DOHH2 (cell line): ENCODE measurements around the gene NEUROD4.

ENCODE experiments used
- H3F3A ChIP-seq: fragments of 200-600 bp; sonication (generic), shearing (Covaris generic); 2 replicates; pipeline ENCODE4 v1.6.0; 2016; ENCODE audit warnings: antibody characterized with exemption, mild to moderate bottlenecking; ENCODE audit not compliant: control insufficient read depth, insufficient read depth
- H3K27ac ChIP-seq: fragments of 200-600 bp; sonication (generic); 2 replicates; pipeline ENCODE4 v1.5.1; 2014; ENCODE audit warnings: low read depth, mild to moderate bottlenecking, low read length, moderate library complexity
- H3K27me3 ChIP-seq: fragments of 200-600 bp; sonication (generic); 2 replicates; pipeline ENCODE4 v1.6.1; 2014; ENCODE audit warnings: mild to moderate bottlenecking, low read length, mixed read lengths; ENCODE audit not compliant: control insufficient read depth
- H3K36me3 ChIP-seq: fragments of 200-600 bp; sonication (generic); 2 replicates; pipeline ENCODE4 v1.6.1; 2014; ENCODE audit warnings: mild to moderate bottlenecking, low read length, moderate library complexity, mixed read lengths; ENCODE audit not compliant: control insufficient read depth
- H3K4me1 ChIP-seq: fragments of 200-600 bp; sonication (generic); 2 replicates; pipeline ENCODE4 v1.6.1; 2014; ENCODE audit warnings: mild to moderate bottlenecking, low read length, mixed read lengths; ENCODE audit not compliant: control insufficient read depth
- H3K4me2 ChIP-seq: fragments of 200-600 bp; sonication (generic); 2 replicates; pipeline ENCODE4 v1.6.0; 2014; ENCODE audit warnings: mild to moderate bottlenecking, low read length, moderate library complexity
- H3K4me3 ChIP-seq: fragments of 200-600 bp; sonication (generic); 2 replicates; pipeline ENCODE4 v1.5.1; 2014; ENCODE audit warnings: mild to moderate bottlenecking, low read length, mixed read lengths
- H3K79me2 ChIP-seq: fragments of 200-600 bp; sonication (generic); 2 replicates; pipeline ENCODE4 v1.6.1; 2014; ENCODE audit warnings: mild to moderate bottlenecking, low read length, mixed read lengths; ENCODE audit not compliant: control insufficient read depth
- H3K9me2 ChIP-seq: fragments of 200-600 bp; sonication (generic); replicated peaks from 2 replicates; pipeline ENCODE4 v1.6.1; 2014; ENCODE audit warnings: mild to moderate bottlenecking, low read length, mixed read lengths; ENCODE audit not compliant: control insufficient read depth
- H3K9me3 ChIP-seq: fragments of 200-600 bp; sonication (generic); 2 replicates; pipeline ENCODE4 v1.6.1; 2014; ENCODE audit warnings: antibody characterized with exemption, low read length, mixed read lengths; ENCODE audit not compliant: control insufficient read depth, insufficient read depth
- H4K20me1 ChIP-seq: fragments of 200-600 bp; sonication (generic); 2 replicates; pipeline ENCODE4 v1.6.0; 2014; ENCODE audit warnings: low read depth, mild to moderate bottlenecking, antibody characterized with exemption, low read length, moderate library complexity; ENCODE audit not compliant: control insufficient read depth, insufficient read depth
- CTCF ChIP-seq: fragments of 200-600 bp; sonication (generic); IDR thresholded peaks from one replicate; pipeline ENCODE4 v1.5.1; 2014; ENCODE audit warnings: antibody characterized with exemption, mild to moderate bottlenecking, low read depth, low read length; ENCODE audit not compliant: poor library complexity, severe bottlenecking
- EZH2phosphoT487 ChIP-seq: fragments of 200-600 bp; sonication (generic); IDR thresholded peaks from 2 replicates; pipeline ENCODE4 v1.6.1; 2017; ENCODE audit warnings: borderline replicate concordance, mild to moderate bottlenecking, antibody characterized with exemption, low read length, moderate library complexity, mixed read lengths

NEUROD4 gene

GRCh38 chr12:55063291-55063690 is 43.5 kb downstream of the NEUROD4 start:
- no peaks in the 10 kb centered on the region for H3K9me3 ChIP-seq
- no peak overlapping the region for H3K4me2 ChIP-seq
- no peaks in the 10 kb centered on the region for H4K20me1 ChIP-seq
- no peak overlapping the region for H3K27ac ChIP-seq
- H3K4me1 ChIP-seq: no peaks in the 10 kb centered on the region
- H3F3A ChIP-seq: no peaks in the 10 kb centered on the region
- no peaks in the 10 kb centered on the region for H3K9me2 ChIP-seq
- H3K27me3 ChIP-seq: no peaks in the 10 kb centered on the region
- TF ChIP-seq CTCF (no peak), EZH2phosphoT487 (no peak)
- no peak overlapping the region for H3K4me3 ChIP-seq
- no peaks in the 10 kb centered on the region for H3K36me3 ChIP-seq
- no peaks in the 10 kb centered on the region for H3K79me2 ChIP-seq

DNA sequence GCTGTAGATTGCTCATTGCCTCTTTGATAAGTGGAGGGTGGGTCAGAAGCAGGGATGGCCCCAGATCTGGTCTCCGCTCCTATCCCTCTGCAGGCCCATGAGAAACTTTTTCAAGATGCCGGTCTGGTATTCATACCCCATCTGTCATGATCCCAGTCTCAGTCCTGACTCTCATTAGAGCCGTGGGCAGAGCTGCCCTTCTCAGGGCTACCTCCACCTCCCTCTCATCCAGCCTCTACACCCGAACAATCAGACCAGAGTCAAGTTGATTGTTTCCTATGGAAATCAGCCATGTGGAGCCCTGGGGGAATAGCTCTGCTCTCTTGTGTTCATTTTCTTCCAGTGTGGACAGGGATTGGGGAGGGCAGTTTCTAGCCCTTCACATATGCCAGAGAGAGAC is 45.8 kb downstream of the NEUROD4 start:
- no peak overlapping the region for H3K4me2 ChIP-seq
- no peak overlapping the region for H3K4me3 ChIP-seq
- H3K9me3 ChIP-seq: no peaks in the 10 kb centered on the region
- no peaks in the 10 kb centered on the region for H4K20me1 ChIP-seq
- no peaks in the 10 kb centered on the region for H3K4me1 ChIP-seq
- no peaks in the 10 kb centered on the region for H3K27me3 ChIP-seq
- TF ChIP-seq CTCF (no peak), EZH2phosphoT487 (no peak)
- H3K36me3 ChIP-seq: no peaks in the 10 kb centered on the region
- H3K9me2 ChIP-seq: no peaks in the 10 kb centered on the region
- H3F3A ChIP-seq: no peaks in the 10 kb centered on the region
- no peaks in the 10 kb centered on the region for H3K79me2 ChIP-seq
- no peak overlapping the region for H3K27ac ChIP-seq

- H4K20me1 ChIP-seq: no peaks in the 10 kb centered on the region
- H3K9me3 ChIP-seq: no peaks in the 10 kb centered on the region
- no peaks in the 10 kb centered on the region for H3K9me2 ChIP-seq
- no peak overlapping the region for H3K27ac ChIP-seq
- H3K27me3 ChIP-seq: no peaks in the 10 kb centered on the region
- TF ChIP-seq EZH2phosphoT487: no peak
- TF ChIP-seq CTCF: no peak
- peaks cover 11% of the 10 kb centered on the region for H3K4me1 ChIP-seq
- H3K4me3 ChIP-seq: no peak overlapping the region
- H3K36me3 ChIP-seq: no peaks in the 10 kb centered on the region
- H3K79me2 ChIP-seq: no peaks in the 10 kb centered on the region
- no peak overlapping the region for H3K4me2 ChIP-seq
- no peaks in the 10 kb centered on the region for H3F3A ChIP-seq
Measured at GRCh38 chr12:55067701-55068100, 47.9 kb downstream of the NEUROD4 start.

- Histone ChIP-seq H3K9me2 (no peaks in the 10 kb centered on the region), H3K36me3 (no peaks in the 10 kb centered on the region), H3K4me1 (peaks cover 18% of the 10 kb centered on the region), H3K79me2 (no peaks in the 10 kb centered on the region), H3F3A (peaks cover 2% of the 10 kb centered on the region; the same call in 1 of the 2 replicates), H3K27ac (no peak overlapping the region), H3K4me2 (no peak overlapping the region), H3K4me3 (no peak overlapping the region), H3K9me3 (no peaks in the 10 kb centered on the region), H4K20me1 (no peaks in the 10 kb centered on the region), H3K27me3 (no peaks in the 10 kb centered on the region)
- TF ChIP-seq CTCF: peak; percentile 83
- no peak for TF ChIP-seq EZH2phosphoT487
Measured at GRCh38 chr12:55068416-55069010, 48.7 kb downstream of the NEUROD4 start.
